ENCODE measurements around the gene KMT5B.
"Not testable (repeated sequence)": the region's sequence is repeated elsewhere in the genome, so short reads cannot be mapped to it uniquely, and the experiment has no call there.

Gene KMT5B

GRCh38 chr11:68213135-68213515, at the start of gene KMT5B:
Gene KMT5B, minus strand, starts transcription at chr11:68213296. Its CDS starts 23,220 bp downstream, at chr11:68190076.
- peak; percentile 47 for DNase-seq

GRCh38 chr11:68262544-68262827, 49.4 kb upstream of the KMT5B start:
- DNase-seq: no peak

- DNase-seq: no peak
Measured at GRCh38 chr11:68261749-68262543, 48.9 kb upstream of the KMT5B start.

- DNase-seq: no peak
Measured at GRCh38 chr11:68261006-68261405, 47.9 kb upstream of the KMT5B start.

- DNase-seq: no peak
Measured at GRCh38 chr11:68260484-68260883, 47.4 kb upstream of the KMT5B start.

- no peak for DNase-seq
Measured at GRCh38 chr11:68259122-68259959, 46.2 kb upstream of the KMT5B start.

GRCh38 chr11:68258363-68258765, 45.3 kb upstream of the KMT5B start:
- no peak for DNase-seq

- peak; percentile 96 for DNase-seq
Measured at GRCh38 chr11:68257477-68258362, 44.6 kb upstream of the KMT5B start.

GRCh38 chr11:68256331-68256741, 43.2 kb upstream of the KMT5B start:
- DNase-seq: no peak

- no peak for DNase-seq
Measured at GRCh38 chr11:68255526-68255925, 42.4 kb upstream of the KMT5B start.

GRCh38 chr11:68254421-68254820, 41.3 kb upstream of the KMT5B start:
- DNase-seq: no peak

GRCh38 chr11:68251765-68252164, 38.7 kb upstream of the KMT5B start:
- DNase-seq: no peak

GRCh38 chr11:68244912-68245311, 31.8 kb upstream of the KMT5B start:
- not testable (repeated sequence) for DNase-seq

- not testable (repeated sequence) for DNase-seq
Measured at GRCh38 chr11:68243847-68244246, 30.8 kb upstream of the KMT5B start.

- no peak for DNase-seq
Measured at GRCh38 chr11:68242616-68243015, 29.5 kb upstream of the KMT5B start.

- DNase-seq: no peak
Measured at GRCh38 chr11:68231621-68232020, 18.5 kb upstream of the KMT5B start.

GRCh38 chr11:68229601-68230000, 16.5 kb upstream of the KMT5B start:
- DNase-seq: no peak

- no peak for DNase-seq
Measured at GRCh38 chr11:68226421-68226820, 13.3 kb upstream of the KMT5B start.

- no peak for DNase-seq
Measured at GRCh38 chr11:68224606-68225005, 11.5 kb upstream of the KMT5B start.

GRCh38 chr11:68223275-68223674, 10.2 kb upstream of the KMT5B start:
- DNase-seq: no peak

GRCh38 chr11:68221406-68221805, 8.3 kb upstream of the KMT5B start:
- DNase-seq: no peak

- no peak for DNase-seq
Measured at GRCh38 chr11:68216171-68216938, 3.3 kb upstream of the KMT5B start.
